Adrenal gland (tissue), 12 donors: Measurements from ENCODE around the gene ZNF281. TPM values are rescaled to one million over a fixed set of nuclear protein-coding genes. Genes with fewer than 3 reads are reported as not detected.
"Not testable (repeated sequence)": the region's sequence is repeated elsewhere in the genome, so short reads cannot be mapped to it uniquely, and the experiment has no call there.

Experiments
- DNase-seq, 7 donors: peaks; one replicate each; pipeline ENCODE4 v3.0.0-alpha.2; 2019 to 2020
- H3K27ac ChIP-seq, 5 donors: fragments of 200-600 bp; sonication (generic) in 4 of 5; 1 replicate in 3 of 5; 2 replicates in 2 of 5; pipeline versions ENCODE4 v1.5.1 to v1.8.0; 2016 to 2020; ENCODE audit warnings: mild to moderate bottlenecking in 1 of 5
- H3K27me3 ChIP-seq: fragments of 200-600 bp; 2 replicates; pipeline ENCODE4 v1.8.0; 2021
- H3K36me3 ChIP-seq, 2 donors: fragments of 200-600 bp; replicated peaks in 1 of 2; 1 replicate in 1 of 2; 2 replicates in 1 of 2; pipeline versions ENCODE4 v1.5.1 to v1.8.0; 2018 to 2022
- H3K4me1 ChIP-seq, 2 donors: fragments of 200-600 bp; replicated peaks in 1 of 2; 1 replicate in 1 of 2; 2 replicates in 1 of 2; pipeline versions ENCODE4 v1.5.1 to v1.8.0; 2018 to 2021
- H3K4me3 ChIP-seq, 4 donors: fragments of 200-600 bp; sonication (generic) in 3 of 4; one replicate each; pipeline ENCODE4 v1.5.1; 2016 to 2018
- H3K9me3 ChIP-seq, 3 donors: fragments of 200-600 bp; sonication (generic) in 1 of 3; replicated peaks in 1 of 3; 1 replicate in 2 of 3; 2 replicates in 1 of 3; pipeline versions ENCODE4 v1.5.1 to v1.8.0; 2016 to 2021
- POLR2A ChIP-seq, 2 donors: fragments of 450-650 bp; IDR thresholded peaks; one replicate each; pipeline ENCODE4 v1.6.1; 2017; ENCODE audit warnings: antibody characterized with exemption in 2 of 2, mild to moderate bottlenecking in 2 of 2, moderate library complexity in 1 of 2
- WGBS, 4 donors: extraction: QIAGEN DNeasy Blood & Tissue Kit in 2 of 4; methylation state at CpG; one replicate each; pipeline versions ENCODE4 v1.1.5 to v1.1.7; 2013 to 2017; 5-methylcytosine and 5-hydroxymethylcytosine counted together
- intact Hi-C, 2 donors: fragments of 100-400 bp; cut with DNase I; formaldehyde crosslinking; loops; one replicate each; pipeline versions ENCODE4 v1.14.1 to v1.15.0; 2022 to 2023
- polyA plus RNA-seq, 3 donors: library from polyadenylated mRNA; stranded (reverse); fragments of 200-250 nt in 2 of 3; fragments of 350-450 nt in 1 of 3; fragmentation: Illumina TruSeq in 1 of 3; extraction: RNeasy Lipid Tissue Mini Kit (QIAGEN cat#74804) in 1 of 3; gene quantifications; one replicate each; pipeline ENCODE4 v1.2.3, GENCODE V29; 2013 to 2014
- total RNA-seq, 9 donors: library from RNA; depleted of rRNA in 4 of 9; stranded (reverse); fragments of >200 nt in 4 of 9; fragments of 120-200 nt in 1 of 9; fragmentation: NEBNext Ultra II Directional in 1 of 9; extraction: Animal tissue kit (Norgen Biotek cat#: 25700) in 1 of 9; gene quantifications; one replicate each; pipeline versions ENCODE4 v1.1.0 to v1.2.4, GENCODE V29; 2013 to 2023
- TF ChIP-seq, protein P1 (sequence below), 6 experiments: fragments of 450-650 bp in 4 of 6; fragments of 200-600 bp in 2 of 6; sonication (generic) in 1 of 6; IDR thresholded peaks; 1 replicate in 5 of 6; 2 replicates in 1 of 6; pipeline versions ENCODE4 v1.5.1 to v1.8.0; 2016 to 2021; ENCODE audit warnings: antibody characterized with exemption in 6 of 6, mild to moderate bottlenecking in 2 of 6, moderate library complexity in 1 of 6
- donor health status: healthy with polysubstance abuse.
- donor health status: Bipolar disorder and iron deficiency.
- donor health status: DM: yes; HTN: yes; CAD: no.
- donor health status: DM: no; HTN: no; CAD: no.
- donor health status: DM: no; HTN: no; CAD: no.
- donor health status: DM: yes; HTN: yes; CAD: no.

ZNF281 gene
- total and polyA plus RNA-seq, 12 donors, result 2.2 to 11.6 (median 8.4) TPM

DNA sequence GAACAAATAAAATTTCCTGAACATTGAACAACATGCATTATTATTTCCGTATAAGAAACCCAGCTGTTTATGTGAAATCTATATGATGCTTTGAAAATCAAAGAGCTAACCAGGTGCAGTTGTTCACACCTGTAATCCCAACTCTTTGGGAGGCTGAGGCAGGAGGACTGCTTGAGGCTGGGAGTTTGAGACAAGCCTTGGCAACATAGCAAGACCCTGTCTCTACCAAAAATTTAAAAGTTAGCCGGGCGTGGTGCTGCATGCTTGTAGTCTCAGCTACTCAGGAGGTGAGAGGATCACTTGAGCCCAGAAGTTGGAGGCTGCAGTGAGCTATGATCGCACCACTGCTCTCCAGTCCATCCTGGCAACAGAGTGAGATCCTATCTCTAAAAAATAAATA, 4.8 kb upstream of the ZNF281 start:
- 90 to 94% (median 92%) methylated on average over 4 of the region's 4 CpGs for WGBS, 4 donors
- Histone ChIP-seq H3K9me3 (no peaks in the 10 kb centered on the region), H3K27me3 (no peaks in the 10 kb centered on the region), H3K4me3 (no peak overlapping the region), H3K4me1 (peaks cover 14 to 15% of the 10 kb centered on the region in 2 donors), H3K36me3 (no peaks in the 10 kb centered on the region), H3K27ac (no peak overlapping the region)
- intact Hi-C loops, result no loop called here
- DNase-seq, result no peak
- TF ChIP-seq, protein P1, sequence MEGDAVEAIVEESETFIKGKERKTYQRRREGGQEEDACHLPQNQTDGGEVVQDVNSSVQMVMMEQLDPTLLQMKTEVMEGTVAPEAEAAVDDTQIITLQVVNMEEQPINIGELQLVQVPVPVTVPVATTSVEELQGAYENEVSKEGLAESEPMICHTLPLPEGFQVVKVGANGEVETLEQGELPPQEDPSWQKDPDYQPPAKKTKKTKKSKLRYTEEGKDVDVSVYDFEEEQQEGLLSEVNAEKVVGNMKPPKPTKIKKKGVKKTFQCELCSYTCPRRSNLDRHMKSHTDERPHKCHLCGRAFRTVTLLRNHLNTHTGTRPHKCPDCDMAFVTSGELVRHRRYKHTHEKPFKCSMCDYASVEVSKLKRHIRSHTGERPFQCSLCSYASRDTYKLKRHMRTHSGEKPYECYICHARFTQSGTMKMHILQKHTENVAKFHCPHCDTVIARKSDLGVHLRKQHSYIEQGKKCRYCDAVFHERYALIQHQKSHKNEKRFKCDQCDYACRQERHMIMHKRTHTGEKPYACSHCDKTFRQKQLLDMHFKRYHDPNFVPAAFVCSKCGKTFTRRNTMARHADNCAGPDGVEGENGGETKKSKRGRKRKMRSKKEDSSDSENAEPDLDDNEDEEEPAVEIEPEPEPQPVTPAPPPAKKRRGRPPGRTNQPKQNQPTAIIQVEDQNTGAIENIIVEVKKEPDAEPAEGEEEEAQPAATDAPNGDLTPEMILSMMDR (IDR thresholded peaks at IDR 0.05), result no peak

GRCh38 chr1:200413766-200414165, 3.9 kb upstream of the ZNF281 start:
- 63 to 89% (median 80%) methylated on average over 11 of the region's 11 CpGs for WGBS, 4 donors
- intact Hi-C loops, result not testable (repeated sequence)

DNA sequence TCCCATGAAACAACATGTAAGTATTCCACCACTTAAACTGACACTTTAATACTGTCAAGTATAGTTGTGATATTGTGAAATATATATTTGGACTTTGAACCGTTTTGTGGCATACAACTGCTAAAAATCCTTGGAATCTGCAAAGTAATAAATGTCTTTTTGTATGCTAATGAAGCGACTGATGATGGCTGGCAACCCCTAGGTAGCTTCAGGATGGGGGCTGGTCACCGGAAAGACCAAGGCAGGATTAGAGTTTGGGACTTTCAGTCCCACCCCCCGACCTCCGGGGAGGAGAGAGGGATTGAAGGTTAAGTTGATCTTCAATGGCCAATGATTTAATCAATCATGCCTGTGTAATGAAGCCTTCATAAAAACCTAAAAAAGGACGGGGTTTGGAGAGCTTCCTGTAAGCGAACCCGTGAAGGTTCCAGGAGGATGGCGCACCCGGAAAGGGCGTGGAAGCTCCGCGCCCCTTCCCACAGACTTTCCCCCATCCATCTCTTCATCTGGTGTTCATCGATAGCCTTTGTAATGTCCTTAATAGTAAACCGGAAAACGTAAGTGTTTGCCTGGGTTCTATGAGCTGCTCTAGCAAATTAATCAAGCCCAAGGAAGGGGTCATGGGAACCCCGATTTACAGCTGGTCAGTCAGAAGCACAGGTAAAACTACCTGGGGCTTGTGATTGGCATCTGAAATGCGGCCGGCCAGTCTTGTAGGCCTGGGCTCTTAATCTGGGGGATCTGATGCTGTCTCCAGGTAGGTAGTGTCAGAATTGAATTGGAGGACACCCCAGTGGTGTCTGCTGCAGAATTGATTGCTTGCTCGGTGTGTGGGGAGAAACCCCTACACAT, 1.8 kb upstream of the ZNF281 start:
- Histone ChIP-seq H3K27ac (no peak overlapping the region), H3K4me1 (peaks cover 16 to 39% of the 10 kb centered on the region in 2 donors), H3K4me3 (no peak overlapping the region), H3K27me3 (no peaks in the 10 kb centered on the region), H3K9me3 (no peaks in the 10 kb centered on the region), H3K36me3 (no peaks in the 10 kb centered on the region)
- DNase-seq, result no peak
- intact Hi-C loops, result no loop called here
- 44 to 54% (median 47%) methylated on average over 20 of the region's 20 CpGs for WGBS, 4 donors
- no peak for TF ChIP-seq POLR2A (IDR thresholded peaks at IDR 0.05)
- TF ChIP-seq, protein P1 (IDR thresholded peaks at IDR 0.05), result no peak

More at GRCh38 chr1:200413766-200414165, 3.9 kb upstream of the ZNF281 start:
- not testable (repeated sequence) for H3K4me3 ChIP-seq, H3K27ac ChIP-seq, H3K36me3 ChIP-seq, H3K27me3 ChIP-seq, H3K9me3 ChIP-seq, DNase-seq
- H3K4me1 ChIP-seq, result peaks cover 18% of the 10 kb centered on the region in 2 donors

DNA sequence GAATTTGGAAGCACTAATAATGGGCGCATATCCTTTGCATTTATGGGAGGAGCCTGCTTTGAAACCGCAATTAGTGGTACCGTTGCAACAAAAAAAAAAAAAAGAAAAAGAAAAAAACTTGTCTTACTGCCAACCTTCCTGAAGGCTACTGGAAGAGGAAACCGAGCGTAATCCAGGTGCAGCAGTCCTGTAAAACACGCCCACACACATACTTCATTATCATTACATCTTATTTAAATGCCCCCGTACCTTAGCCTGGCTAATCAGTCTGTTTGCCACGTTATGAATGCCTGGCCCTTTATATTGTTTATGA, 686 bp upstream of the ZNF281 start:
- Histone ChIP-seq H3K36me3 (no peaks in the 10 kb centered on the region), H3K4me3 (peak overlapping the region in 3 of 4 donors; percentile 81 to 91 (median 91)), H3K4me1 (peaks cover 6 to 40% of the 10 kb centered on the region in 2 donors), H3K27ac (no peak overlapping the region), H3K27me3 (no peaks in the 10 kb centered on the region), H3K9me3 (no peaks in the 10 kb centered on the region)
- TF ChIP-seq, protein P1 (IDR thresholded peaks at IDR 0.05), result no peak
- TF ChIP-seq POLR2A (IDR thresholded peaks at IDR 0.05), result no peak
- 2 to 6% (median 3%) methylated on average over 8 of the region's 8 CpGs for WGBS, 4 donors
- DNase-seq, result no peak
- intact Hi-C loops, result no loop called here
